GM21367 (cell line): ENCODE results near the gene ZNF512.
"Not testable (repeated sequence)": the region's sequence is repeated elsewhere in the genome, so short reads cannot be mapped to it uniquely, and the experiment has no call there.

Experiments
- ATAC-seq: cut with Tn5 transposase; IDR thresholded peaks from one replicate; pipeline ENCODE4 v1.9.1; 2021; ENCODE audit not compliant: unreplicated experiment

ZNF512 gene, protein sequence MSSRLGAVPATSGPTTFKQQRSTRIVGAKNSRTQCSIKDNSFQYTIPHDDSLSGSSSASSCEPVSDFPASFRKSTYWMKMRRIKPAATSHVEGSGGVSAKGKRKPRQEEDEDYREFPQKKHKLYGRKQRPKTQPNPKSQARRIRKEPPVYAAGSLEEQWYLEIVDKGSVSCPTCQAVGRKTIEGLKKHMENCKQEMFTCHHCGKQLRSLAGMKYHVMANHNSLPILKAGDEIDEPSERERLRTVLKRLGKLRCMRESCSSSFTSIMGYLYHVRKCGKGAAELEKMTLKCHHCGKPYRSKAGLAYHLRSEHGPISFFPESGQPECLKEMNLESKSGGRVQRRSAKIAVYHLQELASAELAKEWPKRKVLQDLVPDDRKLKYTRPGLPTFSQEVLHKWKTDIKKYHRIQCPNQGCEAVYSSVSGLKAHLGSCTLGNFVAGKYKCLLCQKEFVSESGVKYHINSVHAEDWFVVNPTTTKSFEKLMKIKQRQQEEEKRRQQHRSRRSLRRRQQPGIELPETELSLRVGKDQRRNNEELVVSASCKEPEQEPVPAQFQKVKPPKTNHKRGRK

DNA sequence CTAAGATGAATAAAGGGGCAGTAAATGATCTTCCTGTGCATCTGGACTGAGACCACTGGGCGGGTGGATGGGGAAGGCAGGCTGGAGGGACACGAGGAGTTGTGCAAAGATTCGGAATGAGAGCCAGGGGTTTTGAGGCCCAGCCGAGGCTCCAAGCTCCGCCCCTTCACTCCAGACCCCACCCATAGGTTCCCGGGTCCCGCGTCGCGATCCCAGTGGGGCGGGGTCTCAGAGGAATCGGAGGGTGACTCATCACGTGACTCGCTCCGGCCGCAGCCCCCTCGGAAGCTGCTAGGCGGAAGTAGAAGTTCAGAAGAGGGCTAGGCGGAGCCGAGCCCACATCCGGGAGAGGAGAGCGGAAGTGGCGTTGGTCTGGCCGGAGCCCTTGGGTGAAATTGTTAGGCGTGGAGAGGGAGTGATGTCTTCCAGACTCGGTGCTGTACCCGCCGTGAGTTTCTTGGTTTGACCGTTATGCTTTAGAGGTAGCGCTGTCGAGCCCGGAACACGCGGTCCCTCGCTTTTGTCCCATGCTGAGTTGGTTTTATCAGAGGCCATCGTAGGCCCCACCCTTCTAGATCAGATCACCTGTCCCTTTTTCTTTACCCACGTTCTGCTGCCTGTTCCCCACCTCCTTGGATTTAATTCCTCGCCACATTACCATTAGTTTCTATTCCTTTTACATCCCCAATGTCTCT, at the start of gene ZNF512:
Gene ZNF512, plus strand, starts transcription at position 348 of the 695 bp plus-strand sequence. Its CDS starts 71 bp downstream, at position 419.
- ATAC-seq: peak; percentile 90

DNA sequence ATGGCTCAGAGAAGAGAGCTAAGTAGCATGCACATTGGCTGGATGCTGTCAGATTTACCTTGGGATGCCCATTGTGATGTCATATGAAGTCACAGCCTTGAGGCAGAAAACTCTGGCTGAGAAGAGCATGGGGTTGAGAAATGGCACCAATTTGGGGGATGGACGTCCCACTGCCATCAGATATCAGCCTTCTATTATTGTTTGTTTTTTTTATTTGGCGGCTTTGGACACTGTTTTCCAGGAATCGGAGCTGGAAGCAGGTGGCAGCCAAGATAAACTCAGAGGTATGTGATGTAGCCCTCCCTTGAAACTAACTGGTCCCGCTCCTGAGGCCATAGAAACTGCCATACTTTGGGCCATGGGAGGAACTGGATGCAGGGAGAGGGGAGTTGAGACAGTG, 45.6 kb upstream of the ZNF512 start:
- no peak for ATAC-seq

DNA sequence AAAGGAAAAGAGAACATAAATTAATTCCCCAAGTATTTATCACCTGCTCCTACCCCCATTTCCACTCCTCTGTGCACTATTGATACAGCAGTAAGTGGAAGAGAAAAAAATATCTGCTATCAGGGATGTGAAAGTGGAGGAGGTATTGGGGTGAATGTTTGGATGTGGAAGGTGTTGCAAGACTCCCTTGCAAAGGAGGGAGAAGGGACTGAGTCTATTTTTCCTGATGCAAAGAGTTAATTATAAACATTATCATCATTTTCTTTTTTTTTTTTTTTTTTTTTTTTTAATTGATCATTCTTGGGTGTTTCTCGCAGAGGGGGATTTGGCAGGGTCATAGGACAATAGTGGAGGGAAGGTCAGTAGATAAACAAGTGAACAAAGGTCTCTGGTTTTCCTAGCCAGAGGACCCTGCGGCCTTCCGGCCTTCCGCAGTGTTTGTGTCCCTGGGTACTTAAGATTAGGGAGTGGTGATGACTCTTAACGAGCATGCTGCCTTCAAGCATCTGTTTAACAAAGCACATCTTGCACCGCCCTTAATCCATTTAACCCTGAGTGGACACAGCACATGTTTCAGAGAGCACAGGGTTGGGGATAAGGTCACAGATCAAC, 43.9 kb upstream of the ZNF512 start:
- not testable (repeated sequence) for ATAC-seq

DNA sequence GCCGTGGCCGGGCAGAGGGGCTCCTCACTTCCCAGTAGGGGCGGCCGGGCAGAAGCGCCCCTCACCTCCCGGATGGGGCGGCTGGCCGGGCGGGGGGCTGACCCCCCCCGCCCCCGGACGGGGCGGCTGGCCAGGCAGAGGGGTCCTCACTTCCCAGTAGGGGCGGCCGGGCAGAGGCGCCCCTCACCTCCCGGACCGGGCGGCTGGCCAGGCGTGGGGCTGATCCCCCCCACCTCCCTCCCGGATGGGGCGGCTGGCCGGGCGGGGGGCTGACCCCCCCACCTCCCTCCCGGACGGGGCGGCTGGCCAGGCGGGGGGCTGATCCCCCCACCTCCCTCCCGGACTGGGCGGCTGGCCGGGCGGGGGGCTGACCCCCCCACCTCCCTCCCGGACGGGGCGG, 43.2 kb upstream of the ZNF512 start:
- not testable (repeated sequence) for ATAC-seq

DNA sequence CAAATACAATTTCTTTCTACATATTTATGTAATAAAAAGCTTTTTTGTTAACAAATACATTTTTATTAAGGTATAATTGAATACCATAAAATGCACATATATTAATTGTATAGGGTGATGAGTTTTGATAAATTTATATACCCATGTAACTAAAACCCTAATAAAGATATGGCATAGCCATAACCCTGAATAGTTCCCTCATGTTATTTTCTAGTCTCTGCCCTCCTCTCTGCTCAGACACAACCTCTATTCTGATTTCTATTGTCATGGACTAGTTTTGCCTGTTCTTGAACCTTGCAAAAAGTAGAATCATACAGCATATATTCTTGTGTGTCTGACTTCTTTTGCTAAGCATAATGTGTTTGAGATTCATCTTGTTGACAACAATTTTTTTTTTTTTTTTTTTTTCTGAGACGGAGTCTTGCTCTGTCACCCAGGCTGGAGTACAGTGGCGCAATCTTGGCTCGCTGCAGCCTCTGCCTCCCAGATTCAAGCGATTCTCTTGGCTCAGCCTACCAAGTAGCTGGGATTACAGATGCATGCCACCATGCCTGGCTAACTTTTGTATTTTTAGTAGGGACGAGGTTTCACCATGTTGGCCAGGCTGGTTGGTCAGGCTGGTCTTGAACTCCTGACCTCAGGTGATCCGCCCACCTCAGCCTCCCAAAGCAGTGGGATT, 38.6 kb upstream of the ZNF512 start:
- no peak for ATAC-seq

DNA sequence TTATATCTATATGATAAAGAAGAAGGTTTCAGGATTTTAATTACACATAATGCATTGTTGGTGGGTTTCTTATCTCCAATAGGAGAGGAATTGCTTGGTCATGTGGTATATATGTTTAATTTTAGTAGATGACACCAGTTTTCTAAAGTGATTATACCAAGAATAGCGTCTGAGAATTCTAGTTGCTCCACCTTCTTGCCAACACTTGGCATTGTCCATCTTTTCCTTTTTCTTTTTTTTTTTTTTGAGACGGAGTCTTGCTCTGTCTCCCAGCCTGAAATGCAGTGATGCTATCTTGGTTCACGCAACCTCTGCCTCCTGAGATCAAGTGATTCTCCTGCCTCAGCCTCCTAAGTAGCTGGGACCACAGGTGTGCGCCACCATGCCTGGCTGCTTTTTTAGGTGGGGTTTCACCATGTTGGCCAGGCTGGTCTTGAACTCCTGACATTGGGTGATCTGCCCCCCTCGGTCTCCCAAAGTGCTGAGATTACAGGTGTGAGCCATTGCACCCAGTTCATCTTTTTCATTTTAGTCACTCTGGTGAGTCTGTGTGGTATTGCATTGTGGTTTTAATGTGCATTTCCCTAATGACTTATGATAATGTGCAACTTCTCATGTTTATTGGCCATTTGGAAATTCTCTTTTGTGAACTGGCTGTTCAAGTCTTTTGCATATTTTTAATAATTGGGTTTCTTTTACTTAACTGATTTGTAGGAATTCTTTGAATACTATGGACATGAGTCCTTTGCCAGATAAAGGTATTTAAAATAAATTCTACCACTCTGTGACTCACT, 37.3 kb upstream of the ZNF512 start:
- ATAC-seq: no peak

DNA sequence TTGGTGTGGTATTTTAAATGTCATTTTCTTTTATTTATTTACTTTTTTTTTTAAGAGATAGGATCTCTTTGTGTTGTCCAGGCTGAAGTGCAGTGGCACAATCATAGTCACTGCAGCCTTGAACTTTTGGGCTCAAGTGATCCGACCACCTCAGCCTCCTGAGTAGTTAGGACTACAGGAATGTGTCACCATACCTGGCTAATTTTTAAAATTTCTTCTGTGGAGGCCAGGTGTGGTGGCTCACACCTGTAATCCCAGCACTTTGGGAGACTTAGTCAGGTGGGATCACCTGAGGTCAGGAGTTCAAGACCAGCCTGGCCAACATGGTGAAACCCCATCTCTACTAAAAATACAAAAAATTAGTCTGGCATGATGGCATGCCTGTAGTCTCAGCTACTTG, 33.5 kb upstream of the ZNF512 start:
- ATAC-seq: no peak

DNA sequence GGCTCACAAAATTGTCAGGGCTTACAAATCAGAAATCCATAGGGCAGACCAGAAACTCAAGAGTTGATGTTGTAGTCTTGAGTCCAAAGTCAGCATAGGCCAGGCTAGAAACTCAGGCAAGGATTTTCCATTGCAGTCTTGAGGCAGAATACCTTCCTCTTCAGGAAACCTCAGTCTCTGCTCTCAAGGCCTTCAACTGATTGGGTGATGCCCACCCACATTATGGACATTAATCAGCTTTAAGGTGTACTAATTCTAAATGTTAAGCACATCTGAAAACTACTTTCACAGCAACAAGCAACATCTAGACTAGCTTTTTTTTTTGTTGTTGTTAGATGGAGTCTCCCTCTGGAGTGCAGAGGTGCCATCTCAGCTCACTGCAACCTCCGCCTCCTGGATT, 31.3 kb upstream of the ZNF512 start:
- ATAC-seq: no peak

DNA sequence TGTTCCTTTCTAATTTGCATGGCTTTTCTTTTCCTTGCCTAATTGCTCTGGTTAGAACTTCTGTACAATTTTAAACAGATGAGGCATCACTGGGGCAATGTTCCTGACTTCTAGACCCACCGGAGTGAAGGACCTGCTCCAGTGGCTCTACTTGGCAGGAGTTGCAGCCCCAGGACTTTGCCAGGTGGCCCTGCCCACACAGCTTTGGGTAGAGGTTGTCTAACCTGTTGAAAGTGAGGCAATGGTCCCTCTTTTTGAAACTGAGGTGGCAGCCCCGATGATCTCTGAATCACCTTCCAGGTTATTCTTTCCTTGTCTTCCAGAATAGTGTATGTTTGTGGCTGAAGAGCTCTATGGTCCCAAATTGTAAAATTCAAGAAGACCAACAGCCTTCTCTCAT, 29.9 kb upstream of the ZNF512 start:
- no peak for ATAC-seq

DNA sequence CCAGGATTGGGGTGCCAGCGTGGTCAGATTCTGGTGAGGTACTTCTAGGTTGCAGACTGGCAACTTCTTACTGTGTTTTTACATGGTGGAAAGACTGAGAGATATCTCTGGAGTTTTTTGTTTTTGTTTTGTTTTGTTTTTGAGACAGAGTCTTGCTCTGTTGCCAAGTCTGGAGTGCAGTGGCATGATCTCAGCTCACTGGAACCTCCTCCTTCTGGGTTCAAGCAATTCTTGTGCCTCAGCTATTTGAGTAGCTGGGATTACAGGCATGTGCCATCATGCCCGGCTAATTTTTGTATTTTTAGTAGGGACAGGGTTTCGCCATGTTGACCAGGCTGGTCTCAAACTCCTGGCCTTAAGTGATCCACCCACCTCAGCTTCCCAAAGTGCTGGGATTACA, 28.4 kb upstream of the ZNF512 start:
- not testable (repeated sequence) for ATAC-seq

DNA sequence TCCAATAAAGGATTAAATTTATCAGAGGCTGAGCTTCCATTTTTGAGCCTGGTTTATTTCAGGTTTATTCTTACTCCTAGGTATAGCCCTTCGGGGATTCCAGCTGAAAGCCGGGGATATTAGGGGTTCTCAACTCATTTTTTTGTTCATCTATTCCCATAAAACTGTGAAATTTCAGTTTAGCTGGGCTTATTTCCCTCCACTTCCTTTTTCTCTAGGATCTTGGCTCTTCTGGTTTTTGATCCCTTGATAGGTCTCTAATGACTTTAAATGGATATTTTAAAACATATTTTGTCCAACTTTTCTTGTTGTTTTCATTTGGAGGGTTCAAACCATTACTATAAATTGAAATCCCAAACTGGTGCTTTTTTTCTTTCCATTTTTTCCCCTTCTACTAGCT, 23.6 kb upstream of the ZNF512 start:
- no peak for ATAC-seq

DNA sequence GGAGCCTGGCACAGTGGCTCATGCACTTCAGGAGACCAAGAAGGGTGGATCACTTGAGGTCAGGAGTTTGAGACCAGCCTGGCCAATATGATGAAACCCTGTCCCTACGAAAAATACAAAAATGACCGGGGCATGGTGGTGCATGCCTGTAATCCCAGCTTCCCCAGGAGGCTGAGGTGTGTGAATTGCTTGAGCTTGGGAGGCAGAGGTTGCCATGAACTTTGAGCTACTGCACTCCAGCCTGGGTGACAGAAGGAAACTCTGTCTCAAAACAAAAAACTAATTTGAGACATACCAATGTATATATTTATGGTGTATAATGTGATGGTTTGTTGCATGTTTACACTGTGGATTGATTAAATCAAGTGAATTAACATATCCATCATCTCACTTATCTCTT, 21.8 kb upstream of the ZNF512 start:
- no peak for ATAC-seq

DNA sequence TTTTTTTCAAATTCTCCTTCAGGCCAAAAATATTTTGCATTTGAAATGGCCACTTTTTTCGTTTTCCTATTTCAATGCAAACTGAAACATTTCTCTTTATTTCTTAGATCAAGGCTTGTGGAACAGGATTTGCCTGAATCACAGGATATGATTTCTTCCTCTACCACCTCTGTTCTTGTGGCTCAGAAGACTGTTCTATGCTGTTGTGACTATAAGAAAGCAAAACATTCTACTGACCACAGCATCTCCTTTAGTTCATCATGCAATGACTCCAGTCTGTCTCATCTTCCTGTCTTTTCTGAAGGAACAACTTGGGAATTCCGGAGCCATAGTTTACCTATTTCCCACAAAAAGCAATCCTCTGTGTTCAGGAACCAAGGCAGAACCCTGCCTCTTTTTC, 16.2 kb upstream of the ZNF512 start:
- ATAC-seq: no peak

DNA sequence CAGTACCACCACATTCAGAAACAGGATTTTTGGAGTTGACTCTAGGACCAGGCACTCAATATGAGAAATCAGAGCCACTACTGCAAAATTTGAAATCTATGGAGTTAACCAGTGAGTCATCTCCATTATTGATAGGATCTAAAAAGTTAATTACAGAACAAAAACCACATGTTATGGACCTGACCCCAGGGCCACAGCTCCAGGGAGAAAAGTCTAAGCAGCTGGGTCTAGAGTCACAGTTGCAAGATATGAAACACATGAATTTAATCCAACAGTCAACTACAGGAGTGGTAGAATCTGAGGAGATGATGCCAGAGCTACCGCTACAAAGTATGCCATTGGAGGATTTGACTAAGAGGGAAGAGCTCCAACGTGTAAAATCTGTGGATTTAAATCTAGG, 13.4 kb upstream of the ZNF512 start:
- ATAC-seq: no peak

DNA sequence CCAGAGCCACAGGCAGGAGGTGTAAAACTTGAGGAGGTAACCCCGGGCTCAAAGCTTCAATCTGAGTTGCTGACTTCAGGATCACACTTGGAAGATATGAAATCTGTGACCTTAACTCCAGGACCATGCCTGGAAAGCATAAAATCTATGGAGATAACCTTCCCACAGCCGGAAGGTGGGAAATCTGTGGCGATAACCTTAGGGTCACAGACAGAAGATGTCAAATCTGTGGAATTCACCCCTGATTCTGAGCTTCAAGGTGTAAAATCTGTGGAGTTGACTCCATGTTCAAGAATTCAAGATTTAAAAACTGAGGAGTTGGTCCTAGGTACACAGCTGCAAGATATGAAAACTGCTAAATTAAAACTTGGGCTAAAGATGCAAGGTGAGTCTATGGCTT, 11.6 kb upstream of the ZNF512 start:
- ATAC-seq: no peak

DNA sequence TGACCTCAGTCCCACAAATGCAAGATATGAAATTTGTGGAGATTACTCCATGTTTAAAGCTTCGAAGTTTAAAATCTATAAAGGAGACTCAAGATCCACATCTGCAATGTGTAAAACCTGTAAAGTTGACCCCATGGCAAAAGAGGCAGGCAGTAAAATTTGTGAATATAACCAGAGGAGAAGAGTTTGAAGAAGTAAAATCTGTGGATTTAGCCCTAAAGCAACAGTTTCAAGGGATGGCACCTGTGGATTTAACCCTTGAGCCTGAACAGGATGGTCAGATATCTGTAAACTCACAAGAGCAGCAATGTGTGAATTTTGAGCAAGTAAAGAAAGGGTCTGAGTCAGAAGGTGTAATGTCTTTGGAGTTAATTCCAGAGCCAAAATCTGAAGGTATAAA, 11.2 kb upstream of the ZNF512 start:
- no peak for ATAC-seq

DNA sequence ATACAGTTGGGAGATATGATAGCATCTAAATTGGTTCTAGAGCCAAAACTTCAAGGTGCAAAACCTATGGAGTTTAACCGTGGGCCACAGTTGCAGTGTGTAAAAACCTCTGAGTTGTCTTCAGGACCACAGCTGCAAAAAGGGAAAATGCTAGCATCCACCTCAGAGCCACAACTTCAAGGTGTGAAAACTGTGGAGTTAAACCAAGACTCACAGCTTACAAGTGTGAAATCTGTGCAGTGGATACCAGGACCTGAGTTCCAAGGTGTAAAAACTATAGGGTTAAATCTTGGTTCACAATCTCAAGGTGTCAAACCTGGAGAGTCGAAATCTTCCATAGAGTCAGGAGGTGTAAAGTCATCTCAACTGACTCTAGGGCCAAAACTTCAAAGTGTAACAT, 10.4 kb upstream of the ZNF512 start:
- ATAC-seq: no peak

DNA sequence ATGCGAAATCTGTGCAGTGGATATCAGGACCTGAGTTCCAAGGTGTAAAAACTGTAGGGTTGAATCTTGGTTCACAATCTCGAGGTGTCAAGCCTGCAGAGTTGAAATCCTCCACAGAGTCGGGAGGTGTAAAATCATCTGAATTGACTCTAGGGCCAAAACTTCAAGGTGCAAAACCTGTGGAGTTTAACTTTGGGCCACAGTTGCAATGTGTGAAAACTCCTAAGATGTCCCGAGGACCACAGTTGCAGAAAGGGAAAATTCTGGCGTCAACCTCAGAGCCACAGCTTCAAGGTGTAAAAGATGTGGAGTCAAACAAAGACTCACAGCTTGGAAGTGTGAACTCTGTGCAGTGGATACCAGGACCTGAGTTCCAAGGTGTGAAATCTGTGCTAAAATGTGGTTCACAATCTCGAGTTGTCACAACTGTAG, 9.8 kb upstream of the ZNF512 start:
- no peak for ATAC-seq

DNA sequence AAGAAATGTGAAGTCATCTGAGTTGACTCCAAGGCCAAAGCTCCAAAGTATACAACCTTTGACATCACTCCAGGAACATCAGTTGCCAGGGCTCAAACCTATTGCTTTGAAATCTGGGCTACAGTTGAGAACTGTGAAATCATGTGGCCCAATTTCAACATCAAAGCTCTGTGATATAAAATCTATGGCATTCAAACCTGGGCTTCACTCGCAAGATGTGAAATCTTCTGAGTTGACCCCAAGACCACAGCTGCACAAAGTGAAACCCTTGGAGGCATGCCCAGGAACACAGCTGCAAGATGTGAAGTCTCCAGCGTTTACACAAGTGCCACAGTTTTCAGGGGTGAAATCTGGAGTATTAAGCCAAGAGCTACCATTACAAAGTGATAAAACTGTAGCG, 9.4 kb upstream of the ZNF512 start:
- ATAC-seq: no peak

DNA sequence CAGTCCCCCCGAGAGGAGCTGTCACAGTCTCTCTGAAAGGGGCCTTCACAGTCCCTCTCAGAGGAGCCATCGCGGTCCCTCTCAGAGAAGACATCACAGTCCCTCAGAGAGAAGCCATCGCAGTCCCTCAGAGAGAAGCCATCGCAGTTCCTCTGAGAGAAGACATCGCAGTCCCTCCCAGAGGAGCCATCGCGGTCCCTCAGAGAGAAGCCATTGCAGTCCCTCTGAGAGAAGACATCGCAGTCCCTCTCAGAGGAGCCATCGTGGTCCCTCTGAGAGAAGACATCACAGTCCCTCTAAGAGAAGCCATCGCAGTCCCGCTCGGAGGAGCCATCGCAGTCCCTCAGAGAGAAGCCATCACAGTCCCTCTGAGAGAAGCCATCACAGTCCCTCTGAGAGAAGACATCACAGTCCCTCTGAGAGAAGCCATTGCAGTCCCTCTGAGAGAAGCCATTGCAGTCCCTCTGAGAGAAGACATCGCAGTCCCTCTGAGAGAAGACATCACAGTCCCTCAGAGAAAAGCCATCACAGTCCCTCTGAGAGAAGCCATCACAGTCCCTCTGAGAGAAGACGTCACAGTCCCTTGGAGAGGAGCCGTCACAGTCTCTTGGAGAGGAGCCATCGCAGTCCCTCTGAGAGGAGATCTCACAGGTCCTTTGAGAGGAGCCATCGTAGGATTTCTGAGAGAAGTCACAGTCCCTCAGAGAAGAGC, 1.3 kb upstream of the ZNF512 start:
- no peak for ATAC-seq
